ENCODE data around the gene C19orf33.

The C19orf33 gene

GRCh38 chr19:38316477-38317067 is 12.5 kb downstream of the C19orf33 start:
- no peak for TF ChIP-seq CTCF (IDR thresholded peaks at IDR 0.05; ENCODE audit: low read length, missing control alignments)
- DNase-seq (ENCODE audit: low read depth) = no peak
- peak overlapping the region; percentile 40 for H3K4me3 ChIP-seq (replicated peaks; ENCODE audit: low read depth, low read length)

- no peak for TF ChIP-seq CTCF (IDR thresholded peaks at IDR 0.05; ENCODE audit: low read length, missing control alignments)
- no peak for DNase-seq (ENCODE audit: low read depth)
- H3K4me3 ChIP-seq (replicated peaks; ENCODE audit: low read depth, low read length) = no peak overlapping the region
Measured at GRCh38 chr19:38317104-38317612, 13.1 kb downstream of the C19orf33 start.

GRCh38 chr19:38318660-38319059 is 14.6 kb downstream of the C19orf33 start:
- H3K4me3 ChIP-seq (replicated peaks; ENCODE audit: low read depth, low read length) = no peak overlapping the region
- peak; percentile 29 for DNase-seq (ENCODE audit: low read depth)

GRCh38 chr19:38319421-38320258 is 15.6 kb downstream of the C19orf33 start, which contains the start of gene KCNK6:
KCNK6 (plus strand) TSS chr19:38319845; CDS start chr19:38319951, 106 bp downstream.
- DNase-seq (ENCODE audit: low read depth) = peak; percentile 23
- no peak for TF ChIP-seq CTCF (IDR thresholded peaks at IDR 0.05; ENCODE audit: low read length, missing control alignments)
- peak within 1 kb of the TSS; percentile 61 for H3K4me3 ChIP-seq (replicated peaks; ENCODE audit: low read depth, low read length)

More at GRCh38 chr19:38318660-38319059, 14.6 kb downstream of the C19orf33 start:
- TF ChIP-seq CTCF (IDR thresholded peaks at IDR 0.05; ENCODE audit: low read length, missing control alignments) = no peak

GRCh38 chr19:38320969-38321339 is 16.9 kb downstream of the C19orf33 start:
- no peak for TF ChIP-seq CTCF (IDR thresholded peaks at IDR 0.05; ENCODE audit: low read length, missing control alignments)
- no peak for DNase-seq (ENCODE audit: low read depth)
- peak overlapping the region; percentile 61 for H3K4me3 ChIP-seq (replicated peaks; ENCODE audit: low read depth, low read length)

- peak; percentile 3 for TF ChIP-seq CTCF (IDR thresholded peaks at IDR 0.05; ENCODE audit: low read length, missing control alignments)
- peak; percentile 94 for DNase-seq (ENCODE audit: low read depth)
- peak overlapping the region; percentile 61 for H3K4me3 ChIP-seq (replicated peaks; ENCODE audit: low read depth, low read length)
Measured at GRCh38 chr19:38321646-38322196, 17.7 kb downstream of the C19orf33 start.

Data from fibroblast of pulmonary artery (primary cell).